ENCODE data around the gene KRTAP12-3. TPM values are rescaled to one million over a fixed set of nuclear protein-coding genes. Genes with fewer than 3 reads are reported as not detected.
"Not testable (repeated sequence)": the region's sequence is repeated elsewhere in the genome, so short reads cannot be mapped to it uniquely, and the experiment has no call there.

KRTAP12-3 gene
- polyA plus RNA-seq, 1 of the 3 experiments (the other 2 are of a cell fraction), result not detected

GRCh38 chr21:44684483-44684882 is 26.8 kb downstream of the KRTAP12-3 start (continued):
- TF ChIP-seq TEAD4 (IDR thresholded peaks at IDR 0.05; ENCODE audit: borderline replicate concordance, insufficient read depth) (no peak), RXRA (IDR thresholded peaks at IDR 0.05; ENCODE audit: borderline replicate concordance, low read depth) (no peak), RCOR1 (IDR thresholded peaks at IDR 0.05; ENCODE audit: low read length) (no peak), CHD2 (IDR thresholded peaks at IDR 0.05; ENCODE audit: low read length, partially characterized antibody) (no peak)

- H3K27me3 ChIP-seq (ENCODE audit: insufficient read depth), result peaks cover 45% of the 10 kb centered on the region
- H3K36me3 ChIP-seq (replicated peaks in 1 of 2; ENCODE audit: control insufficient read depth in 1 of 2, insufficient read depth in 2 of 2, low read length in 1 of 2); H3K4me2 ChIP-seq; H4K20me1 ChIP-seq (ENCODE audit: insufficient read depth); H3K9ac ChIP-seq; H3K79me2 ChIP-seq (ENCODE audit: insufficient read depth); H3K4me3 ChIP-seq (ENCODE audit: low read depth in 2 of 2, low read length in 1 of 2); CTCF ChIA-PET; DNase-seq; H2AFZ ChIP-seq (ENCODE audit: low read depth); H3K27ac ChIP-seq (ENCODE audit: low read depth in 2 of 2, low read length in 1 of 2); H3K9me2 ChIP-seq; H3K9me3 ChIP-seq; H3K4me1 ChIP-seq (ENCODE audit: control insufficient read depth in 1 of 2, insufficient read depth in 2 of 2, low read depth in 1 of 2, low read length in 1 of 2); H3F3A ChIP-seq (replicated peaks; ENCODE audit: insufficient read depth): not testable (repeated sequence)
- POLR2A ChIA-PET, result interaction anchor here (1.0 kb wide), 1 partner anchor 30 kb away, joined by 3 read pairs; the partner anchor contains the start of gene KRTAP12-4
- 24% methylated on average over 4 of the region's 6 CpGs for WGBS (ENCODE audit: low lambda C conversion rate)
These were observed 27.3 kb downstream of the KRTAP12-3 start for GRCh38 chr21:44685050-44685449.

GRCh38 chr21:44686000-44686781 is 28.5 kb downstream of the KRTAP12-3 start:
- Histone ChIP-seq H3K36me3 (replicated peaks in 1 of 2; ENCODE audit: control insufficient read depth in 1 of 2, insufficient read depth in 2 of 2, low read length in 1 of 2) (no peaks in the 10 kb centered on the region), H3K4me2 (no peak overlapping the region), H3K9ac (no peak overlapping the region), H3K4me1 (ENCODE audit: control insufficient read depth in 1 of 2, insufficient read depth in 2 of 2, low read depth in 1 of 2, low read length in 1 of 2) (no peaks in the 10 kb centered on the region), H3K79me2 (ENCODE audit: insufficient read depth) (no peaks in the 10 kb centered on the region), H3F3A (replicated peaks; ENCODE audit: insufficient read depth) (no peaks in the 10 kb centered on the region), H3K27ac (ENCODE audit: low read depth in 2 of 2, low read length in 1 of 2) (no peak overlapping the region), H3K27me3 (ENCODE audit: insufficient read depth) (peaks cover 45% of the 10 kb centered on the region), H3K4me3 (ENCODE audit: low read depth in 2 of 2, low read length in 1 of 2) (no peak overlapping the region), H2AFZ (ENCODE audit: low read depth) (no peak overlapping the region), H4K20me1 (ENCODE audit: insufficient read depth) (no peaks in the 10 kb centered on the region), H3K9me3 (no peaks in the 10 kb centered on the region), H3K9me2 (no peaks in the 10 kb centered on the region)
- ChIA-PET CTCF (interaction anchor here (0.6 kb wide), 1 partner anchor 206 kb away, joined by 3 read pairs; no protein-coding TSS in a partner anchor), POLR2A (interaction anchor here (1.0 kb wide), 1 partner anchor 31 kb away, joined by 3 read pairs; the partner anchor contains the start of gene KRTAP12-4)
- 22% methylated on average over 4 of the region's 14 CpGs for WGBS (ENCODE audit: low lambda C conversion rate)
- DNase-seq, result no peak
- no peak for TF ChIP-seq RFX5 (IDR thresholded peaks at IDR 0.05; ENCODE audit: low read length)
- no peak for TF ChIP-seq NFIC (IDR thresholded peaks at IDR 0.05; ENCODE audit: borderline replicate concordance)
- no peak for TF ChIP-seq CHD2 (IDR thresholded peaks at IDR 0.05; ENCODE audit: low read length, partially characterized antibody)
- no peak for TF ChIP-seq RAD21 (IDR thresholded peaks at IDR 0.05; ENCODE audit: low read length)
- no peak for TF ChIP-seq GATA2 (CRISPR knock-in tag; IDR thresholded peaks at IDR 0.05)
- no peak for TF ChIP-seq ELF1 (IDR thresholded peaks at IDR 0.05)
- no peak for TF ChIP-seq IRF3 (IDR thresholded peaks at IDR 0.05; ENCODE audit: low read depth, low read length)
- TF ChIP-seq SMC3 (IDR thresholded peaks at IDR 0.05; ENCODE audit: low read depth, low read length), result no peak
- no peak for TF ChIP-seq REST (IDR thresholded peaks at IDR 0.05; ENCODE audit: low read depth, low read length)
- no peak for TF ChIP-seq CTCF (IDR thresholded peaks at IDR 0.05)
- no peak for TF ChIP-seq FOSL2 (IDR thresholded peaks at IDR 0.05; ENCODE audit: borderline replicate concordance, low read depth)
- TF ChIP-seq ZBTB33 (IDR thresholded peaks at IDR 0.05; ENCODE audit: borderline replicate concordance, low read depth), result no peak
- no peak for TF ChIP-seq TCF12 (IDR thresholded peaks at IDR 0.05)

Measured in SK-N-SH (cell line).